GM23248 (cell line): ENCODE measurements around the gene MTURN.

Experiments
- EZH2 ChIP-seq: fragments of 200-600 bp; sonication (generic); IDR thresholded peaks from 2 replicates; pipeline ENCODE4 v1.6.1; 2018; ENCODE audit warnings: antibody characterized with exemption, mild to moderate bottlenecking; ENCODE audit not compliant: insufficient read depth, poor library complexity, severe bottlenecking
- EZH2phosphoT487 ChIP-seq: fragments of 200-600 bp; sonication (generic); IDR thresholded peaks from 2 replicates; pipeline ENCODE4 v1.6.1; 2018; ENCODE audit warnings: antibody characterized with exemption, moderate library complexity, mild to moderate bottlenecking, low read depth; ENCODE audit not compliant: insufficient read depth

DNA sequence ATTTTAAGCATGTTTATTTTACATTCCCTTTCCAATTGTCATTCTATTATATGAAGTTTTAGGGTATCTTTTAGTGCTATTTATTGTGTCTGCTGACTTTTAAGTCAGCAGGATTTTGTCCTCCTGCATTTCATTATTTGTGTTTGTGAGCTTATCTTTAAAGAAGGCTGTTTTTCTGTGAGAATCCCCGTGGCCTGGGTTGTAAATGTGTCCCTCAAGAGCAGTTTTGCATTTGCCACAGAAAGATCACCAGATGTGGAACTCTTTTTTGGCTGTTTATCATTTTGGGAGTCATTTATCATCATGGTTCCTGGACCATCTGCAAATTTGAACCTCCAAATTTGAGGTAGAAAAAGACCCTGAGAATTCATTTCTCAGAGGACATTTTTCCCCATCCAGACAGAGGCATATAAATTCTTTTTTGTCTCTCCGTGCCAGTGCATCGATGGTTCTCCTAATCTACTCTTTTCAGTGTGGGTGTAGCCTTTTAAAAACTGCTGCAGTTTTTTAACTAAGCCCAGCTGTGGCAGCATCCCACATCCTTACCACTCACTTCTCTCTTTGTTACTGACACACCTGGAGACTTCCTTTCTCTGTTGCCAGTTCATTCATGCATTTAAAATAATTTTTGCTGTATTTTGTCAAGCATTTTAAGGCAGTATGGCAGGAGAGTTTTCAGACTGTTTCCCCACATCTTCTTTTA lies 20.1 kb upstream of the MTURN start:
- no peak for TF ChIP-seq EZH2
- TF ChIP-seq EZH2phosphoT487, result no peak
